ENCODE results near the gene NRXN3. TPM values are rescaled to one million over a fixed set of nuclear protein-coding genes. Genes with fewer than 3 reads are reported as not detected.

NRXN3 gene
- total RNA-seq, 1 donor from 2014 or later, result 5.9 TPM

DNA sequence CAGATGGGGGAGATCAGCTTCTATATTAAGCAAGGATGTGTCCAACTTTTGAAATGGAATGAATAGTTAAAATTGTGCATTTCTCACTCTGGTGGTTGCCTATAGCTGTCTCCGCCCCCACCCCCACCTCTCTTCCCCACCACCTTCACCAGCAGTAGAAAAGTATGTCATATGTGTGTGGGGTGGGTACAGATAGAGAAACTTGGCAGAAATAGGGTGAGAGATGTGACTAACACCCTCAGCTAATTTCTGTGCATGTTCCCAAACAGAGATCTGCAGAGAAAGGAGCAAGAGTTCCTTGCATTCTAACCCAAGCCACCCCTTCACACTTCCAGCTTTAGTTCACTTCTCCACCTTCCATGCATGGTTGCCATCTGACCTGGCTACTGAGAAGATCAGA, 980.1 kb downstream of the NRXN3 start:
- Histone ChIP-seq H3K36me3 (no peaks in the 10 kb centered on the region), H3K9me3 (ENCODE audit: low read depth) (no peaks in the 10 kb centered on the region)
- no peak overlapping the region for H3K27ac Mint-ChIP-seq

DNA sequence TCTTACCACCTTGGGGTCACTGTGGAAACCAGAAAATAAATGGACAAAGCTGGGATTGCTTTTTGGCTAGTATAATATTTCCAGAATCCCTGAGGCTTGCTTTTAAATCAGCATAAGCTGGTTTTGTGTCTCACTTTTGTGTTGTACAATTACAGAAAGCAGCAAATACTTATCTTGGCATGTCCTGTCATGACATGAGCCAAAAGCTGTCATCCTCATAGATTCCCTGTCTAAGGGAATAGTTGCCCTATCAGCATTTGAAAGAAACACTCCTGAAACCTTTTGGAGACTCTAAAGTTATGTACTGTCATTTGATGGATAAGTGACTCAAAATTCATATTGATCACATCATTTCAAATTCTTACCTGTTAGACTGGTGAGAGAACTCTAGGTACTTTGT, 987.2 kb downstream of the NRXN3 start:
- Histone ChIP-seq H3K27me3 (peaks cover 21% of the 10 kb centered on the region), H3K4me1 (no peaks in the 10 kb centered on the region), H4K20me1 (ENCODE audit: low read depth) (no peaks in the 10 kb centered on the region), H3K9ac (no peak overlapping the region), H3F3A (ENCODE audit: low read depth) (no peaks in the 10 kb centered on the region), H3K79me2 (ENCODE audit: low read depth) (no peaks in the 10 kb centered on the region), H3K36me3 (no peaks in the 10 kb centered on the region), H3K4me2 (no peak overlapping the region), H2AFZ (replicated peaks) (no peak overlapping the region), H3K9me3 (ENCODE audit: low read depth) (no peaks in the 10 kb centered on the region), H3K27ac (no peak overlapping the region), H3K4me3 (no peak overlapping the region)
- TF ChIP-seq EZH2phosphoT487 (IDR thresholded peaks at IDR 0.05) (no peak), EZH2 (IDR thresholded peaks at IDR 0.05) (no peak)
- TF ChIP-seq, protein P1, sequence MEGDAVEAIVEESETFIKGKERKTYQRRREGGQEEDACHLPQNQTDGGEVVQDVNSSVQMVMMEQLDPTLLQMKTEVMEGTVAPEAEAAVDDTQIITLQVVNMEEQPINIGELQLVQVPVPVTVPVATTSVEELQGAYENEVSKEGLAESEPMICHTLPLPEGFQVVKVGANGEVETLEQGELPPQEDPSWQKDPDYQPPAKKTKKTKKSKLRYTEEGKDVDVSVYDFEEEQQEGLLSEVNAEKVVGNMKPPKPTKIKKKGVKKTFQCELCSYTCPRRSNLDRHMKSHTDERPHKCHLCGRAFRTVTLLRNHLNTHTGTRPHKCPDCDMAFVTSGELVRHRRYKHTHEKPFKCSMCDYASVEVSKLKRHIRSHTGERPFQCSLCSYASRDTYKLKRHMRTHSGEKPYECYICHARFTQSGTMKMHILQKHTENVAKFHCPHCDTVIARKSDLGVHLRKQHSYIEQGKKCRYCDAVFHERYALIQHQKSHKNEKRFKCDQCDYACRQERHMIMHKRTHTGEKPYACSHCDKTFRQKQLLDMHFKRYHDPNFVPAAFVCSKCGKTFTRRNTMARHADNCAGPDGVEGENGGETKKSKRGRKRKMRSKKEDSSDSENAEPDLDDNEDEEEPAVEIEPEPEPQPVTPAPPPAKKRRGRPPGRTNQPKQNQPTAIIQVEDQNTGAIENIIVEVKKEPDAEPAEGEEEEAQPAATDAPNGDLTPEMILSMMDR (IDR thresholded peaks at IDR 0.05), result no peak
- Mint-ChIP-seq H3K27me3 (ENCODE audit: insufficient read depth, low read depth) (no peaks in the 10 kb centered on the region), H3K4me1 (no peaks in the 10 kb centered on the region), H3K4me3 (no peak overlapping the region), H3K27ac (no peak overlapping the region), H3K9me3 (no peaks in the 10 kb centered on the region), H3K36me3 (no peaks in the 10 kb centered on the region)
- DNase-seq (ENCODE audit: low spot score), result no peak

More for the DNA sequence above, 980.1 kb downstream of the NRXN3 start:
- H3K4me2 ChIP-seq, result no peak overlapping the region
- H3K4me3 Mint-ChIP-seq, result no peak overlapping the region
- H3K36me3 Mint-ChIP-seq, result no peaks in the 10 kb centered on the region
- H3K4me1 Mint-ChIP-seq, result no peaks in the 10 kb centered on the region
- H2AFZ ChIP-seq (replicated peaks), result no peak overlapping the region
- H4K20me1 ChIP-seq (ENCODE audit: low read depth), result no peaks in the 10 kb centered on the region
- no peaks in the 10 kb centered on the region for H3K27me3 ChIP-seq
- no peak for TF ChIP-seq EZH2 (IDR thresholded peaks at IDR 0.05)
- no peak for TF ChIP-seq EZH2phosphoT487 (IDR thresholded peaks at IDR 0.05)
- TF ChIP-seq, protein P1 (IDR thresholded peaks at IDR 0.05), result no peak
- peaks cover 2% of the 10 kb centered on the region for H3K27me3 Mint-ChIP-seq (ENCODE audit: insufficient read depth, low read depth)
- peaks cover 12% of the 10 kb centered on the region for H3K4me1 ChIP-seq
- H3K27ac ChIP-seq, result no peak overlapping the region
- no peak overlapping the region for H3K4me3 ChIP-seq
- H3K79me2 ChIP-seq (ENCODE audit: low read depth), result no peaks in the 10 kb centered on the region
- no peaks in the 10 kb centered on the region for H3K9me3 Mint-ChIP-seq
- H3F3A ChIP-seq (ENCODE audit: low read depth), result no peaks in the 10 kb centered on the region
- no peak overlapping the region for H3K9ac ChIP-seq
- DNase-seq (ENCODE audit: low spot score), result no peak

DNA sequence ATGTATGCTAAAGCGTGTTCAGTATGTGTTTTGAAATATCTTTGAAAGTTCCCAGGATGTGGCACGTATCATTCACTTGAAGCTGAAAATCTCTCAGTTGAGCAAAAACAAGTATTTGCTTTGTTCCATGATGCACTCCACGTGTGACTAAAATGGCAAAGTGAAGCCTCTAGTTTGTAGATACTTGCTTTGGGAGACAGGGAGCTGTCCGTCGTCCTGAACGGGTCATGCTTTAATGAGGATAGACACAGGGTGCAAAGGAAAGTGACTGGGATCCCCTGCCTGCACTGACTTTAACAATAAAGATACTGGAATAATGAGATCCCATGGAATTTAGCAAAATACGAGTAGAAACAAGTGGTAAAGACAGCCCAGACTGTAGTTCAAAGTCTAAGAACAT, 991.4 kb downstream of the NRXN3 start:
- no peak overlapping the region for H3K27ac Mint-ChIP-seq
- no peaks in the 10 kb centered on the region for H3K9me3 Mint-ChIP-seq
- no peaks in the 10 kb centered on the region for H3K4me1 Mint-ChIP-seq
- Histone ChIP-seq H3F3A (ENCODE audit: low read depth) (no peaks in the 10 kb centered on the region), H3K9me3 (ENCODE audit: low read depth) (no peaks in the 10 kb centered on the region), H3K4me1 (no peaks in the 10 kb centered on the region), H3K27me3 (peaks cover 18% of the 10 kb centered on the region), H4K20me1 (ENCODE audit: low read depth) (no peaks in the 10 kb centered on the region), H3K27ac (no peak overlapping the region), H3K79me2 (ENCODE audit: low read depth) (no peaks in the 10 kb centered on the region), H3K36me3 (no peaks in the 10 kb centered on the region), H3K4me3 (no peak overlapping the region), H2AFZ (replicated peaks) (no peak overlapping the region), H3K4me2 (no peak overlapping the region), H3K9ac (no peak overlapping the region)
- DNase-seq (ENCODE audit: low spot score), result peak; percentile 80
- no peaks in the 10 kb centered on the region for H3K27me3 Mint-ChIP-seq (ENCODE audit: insufficient read depth, low read depth)
- TF ChIP-seq, protein P1 (IDR thresholded peaks at IDR 0.05), result no peak
- TF ChIP-seq EZH2 (IDR thresholded peaks at IDR 0.05) (no peak), EZH2phosphoT487 (IDR thresholded peaks at IDR 0.05) (no peak)
- no peak overlapping the region for H3K4me3 Mint-ChIP-seq
- no peaks in the 10 kb centered on the region for H3K36me3 Mint-ChIP-seq
